GM21619 (cell line): ENCODE measurements around the gene BAG3.
"Not testable (repeated sequence)": the region's sequence is repeated elsewhere in the genome, so short reads cannot be mapped to it uniquely, and the experiment has no call there.

Source experiments
- ATAC-seq: cut with Tn5 transposase; IDR thresholded peaks from one replicate; pipeline ENCODE4 v1.9.1; 2021; ENCODE audit not compliant: unreplicated experiment

BAG3 gene

DNA sequence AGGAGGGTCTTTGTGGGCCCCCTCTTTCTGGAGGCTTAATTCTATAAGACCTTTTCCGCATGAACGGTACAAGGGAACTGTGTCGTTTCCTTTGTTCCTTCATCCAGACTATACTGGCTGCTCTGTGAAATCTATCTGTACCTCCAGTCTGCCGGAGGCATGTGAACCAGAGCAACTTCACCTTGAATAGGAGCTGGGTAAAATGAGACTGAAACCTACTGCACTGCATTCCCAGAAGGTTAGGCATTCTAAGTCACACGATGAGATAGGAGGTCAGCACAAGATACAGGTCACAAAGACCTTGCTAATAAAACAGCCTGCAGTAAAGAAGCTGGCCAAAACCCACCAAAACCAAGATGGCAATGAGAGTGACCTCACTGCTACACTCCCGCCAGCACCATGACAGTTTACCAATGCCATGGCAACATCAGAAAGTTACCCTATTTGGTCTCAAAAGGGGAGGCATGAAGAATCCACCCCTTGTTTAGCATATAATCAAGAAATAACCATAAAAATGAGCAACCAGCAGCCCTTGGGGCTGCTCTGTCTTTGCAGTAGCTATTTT is 37.9 kb downstream of the BAG3 start:
- no peak for ATAC-seq

DNA sequence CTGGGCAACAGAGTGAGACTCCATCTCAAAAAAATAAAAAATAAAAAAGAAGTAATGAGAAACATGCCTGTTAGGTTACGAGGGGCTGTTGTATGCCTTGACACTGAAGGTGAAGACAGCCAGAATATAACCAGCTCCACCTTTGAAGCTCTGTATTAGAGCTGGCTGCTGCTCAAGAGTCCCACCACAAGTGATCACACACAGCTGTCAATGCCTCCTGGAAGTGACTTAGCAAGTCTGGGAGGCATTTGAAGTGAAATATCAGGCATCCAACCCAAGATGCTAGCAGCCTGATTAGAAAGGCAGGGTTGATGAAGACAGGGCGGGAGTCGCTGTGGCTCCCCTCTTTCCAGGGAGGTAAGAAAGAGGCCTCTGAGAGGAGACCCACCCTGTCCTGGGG is 40.5 kb downstream of the BAG3 start:
- no peak for ATAC-seq

DNA sequence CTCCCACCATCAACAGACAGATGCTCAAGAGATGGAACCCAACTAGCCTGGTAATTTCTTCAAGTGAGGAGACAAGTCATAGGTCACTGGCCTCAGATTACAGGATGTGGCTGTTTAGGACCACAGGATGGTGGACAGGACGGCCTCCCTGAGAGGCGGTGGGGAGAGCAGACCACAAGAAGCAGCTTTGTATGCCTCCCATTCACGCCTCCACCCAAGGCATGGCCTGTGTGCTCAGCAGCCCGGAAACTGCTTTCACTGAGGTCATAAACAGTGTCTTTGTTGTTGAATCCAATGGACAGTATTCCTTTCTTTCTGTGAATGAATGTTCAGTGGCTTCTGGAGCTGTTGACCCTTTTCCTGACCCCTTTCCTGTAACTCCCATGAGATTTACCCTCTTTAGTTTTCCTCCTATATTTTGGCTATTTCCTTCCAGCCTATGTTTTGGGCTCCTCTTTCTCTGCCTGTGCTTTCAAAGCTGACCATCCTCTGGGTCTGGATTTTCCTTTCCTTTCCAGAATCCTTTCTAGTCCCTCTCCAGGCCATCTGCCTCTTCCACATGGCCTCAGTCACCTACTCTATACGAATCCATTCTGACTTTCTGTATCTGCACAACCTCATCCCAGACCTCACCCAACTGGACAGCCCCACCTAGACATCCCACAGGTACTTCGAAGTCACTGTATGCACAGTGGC is 42.2 kb downstream of the BAG3 start:
- ATAC-seq: peak; percentile 76

DNA sequence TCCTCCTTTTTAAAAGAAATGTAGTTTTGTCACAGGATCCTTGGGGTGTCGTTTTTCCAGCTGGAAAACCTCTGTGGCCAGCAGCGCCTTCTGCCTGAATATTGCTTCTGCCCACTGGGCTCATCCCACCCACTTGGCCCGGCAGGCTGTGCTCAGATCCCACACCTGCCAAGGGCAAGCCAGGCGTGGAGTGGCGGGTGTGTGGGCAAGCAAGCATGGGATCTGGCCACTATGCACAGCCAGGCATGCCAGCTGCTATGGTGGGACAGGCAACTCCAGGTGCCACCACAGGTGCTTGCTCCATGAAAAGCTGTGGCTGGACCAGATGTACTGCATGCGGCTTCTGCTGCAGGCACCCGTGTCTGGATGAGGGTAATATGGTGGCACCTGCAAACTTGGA is 43.4 kb downstream of the BAG3 start:
- no peak for ATAC-seq

DNA sequence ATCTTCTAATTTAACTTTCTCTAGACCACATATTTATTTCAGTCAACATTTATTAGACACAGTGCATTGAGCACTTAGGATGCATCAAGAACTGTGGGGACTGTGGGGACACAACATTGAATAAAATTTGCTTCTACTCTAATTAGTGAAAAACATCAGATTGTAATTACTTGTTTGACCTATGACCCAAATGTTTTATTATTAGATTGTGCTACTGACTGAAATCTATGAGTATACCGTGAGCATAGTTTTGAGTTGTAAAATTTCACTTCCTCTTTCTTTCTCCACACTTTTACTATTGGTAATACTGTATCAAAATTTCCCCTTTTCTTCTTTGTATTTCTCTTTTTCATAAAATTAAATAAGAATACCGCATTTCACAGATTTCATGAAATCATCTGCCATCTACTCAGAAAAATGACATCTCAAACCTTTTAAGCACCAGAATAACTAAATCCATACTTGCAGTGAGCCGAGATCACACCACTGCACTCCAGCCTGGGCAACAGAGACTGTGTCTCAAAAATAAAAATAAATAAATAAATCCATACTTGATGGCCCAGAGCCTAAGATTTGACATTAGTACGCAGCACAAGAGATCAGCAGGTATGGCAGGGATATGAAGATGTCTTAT is 49.3 kb downstream of the BAG3 start:
- peak; percentile 46 for ATAC-seq

DNA sequence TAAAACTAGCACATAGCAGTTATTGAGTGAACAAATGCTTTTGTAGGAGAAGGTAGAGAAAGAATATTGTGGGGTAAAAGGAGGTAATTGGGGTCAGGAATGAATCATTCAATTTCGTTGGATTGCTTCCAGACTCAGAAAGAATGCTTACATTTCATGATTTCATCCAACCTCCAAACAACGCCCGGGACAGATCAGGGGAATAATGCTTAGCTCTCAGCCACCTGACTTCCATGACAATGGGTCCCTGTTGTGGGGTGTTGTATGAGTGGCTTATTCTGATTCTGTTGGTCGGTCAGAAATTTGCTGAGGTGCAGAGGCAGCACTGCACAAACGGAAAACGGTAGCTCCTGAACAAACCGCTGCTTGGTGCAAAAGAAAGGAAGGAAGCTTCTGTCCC is 50.7 kb downstream of the BAG3 start:
- ATAC-seq: no peak

DNA sequence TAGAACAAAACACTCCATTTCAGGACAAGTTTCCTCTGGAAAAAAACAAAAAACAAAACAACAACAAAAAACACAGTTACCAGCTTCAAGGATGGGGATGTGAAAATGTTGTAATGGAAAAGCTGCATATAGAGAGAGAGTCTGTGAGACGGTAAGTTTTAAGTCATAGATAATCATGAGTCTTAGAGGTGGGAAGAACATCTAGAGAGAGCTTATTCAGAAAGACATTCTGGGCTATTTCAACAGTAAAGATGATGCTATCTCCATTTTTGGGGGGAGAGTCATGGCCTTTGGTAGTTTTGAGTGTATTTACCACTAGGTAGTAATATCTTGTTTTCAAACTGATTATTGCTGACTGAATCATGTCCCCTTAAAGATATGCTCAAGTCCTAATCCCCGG is 51.4 kb downstream of the BAG3 start:
- ATAC-seq: no peak

DNA sequence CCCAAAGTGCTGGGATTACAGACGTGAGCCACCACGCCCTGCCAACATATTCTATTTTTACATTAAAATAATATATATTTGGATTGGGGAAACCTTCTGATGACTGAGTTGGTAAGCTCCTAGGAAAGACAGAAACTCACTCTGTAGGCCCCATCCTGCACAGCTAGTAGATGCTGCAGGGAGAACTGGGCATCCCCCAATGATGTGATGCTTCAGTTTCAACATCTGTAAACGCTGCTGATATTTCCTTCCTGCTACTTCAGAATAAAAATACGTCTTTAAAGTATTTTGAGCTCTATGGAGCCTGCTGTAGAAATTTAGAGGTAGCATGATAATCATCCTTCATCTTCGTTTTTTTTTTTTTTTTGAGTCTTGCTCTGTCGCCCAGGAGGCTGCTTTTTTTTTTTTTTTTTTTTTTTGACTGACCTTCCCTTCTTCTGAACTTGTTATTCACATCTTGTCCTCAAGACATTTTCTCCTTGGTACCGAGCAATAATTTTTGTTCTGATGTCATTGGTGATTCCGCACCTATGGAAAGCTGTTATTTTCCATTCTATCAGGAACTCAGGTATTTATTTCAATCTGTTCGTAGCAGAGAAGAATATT is 52.8 kb downstream of the BAG3 start:
- no peak for ATAC-seq

DNA sequence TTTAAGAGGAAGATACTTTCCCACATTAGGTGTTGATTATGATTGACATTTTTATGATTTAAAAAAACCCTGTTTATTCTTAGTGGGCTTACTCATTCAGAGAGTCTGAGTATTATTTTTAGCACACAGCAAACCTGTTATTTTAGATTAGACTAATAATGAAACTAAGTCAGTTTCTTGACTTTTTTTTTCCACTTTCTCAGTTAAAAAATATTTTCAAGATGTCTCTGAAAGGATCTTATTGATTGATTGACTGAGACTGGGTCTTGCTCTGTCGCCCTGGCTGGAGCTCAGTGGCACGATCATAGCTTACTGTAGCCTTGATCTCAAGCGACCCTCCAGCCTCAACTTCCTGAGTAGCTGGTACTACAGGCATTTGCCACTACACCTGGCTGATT is 54.3 kb downstream of the BAG3 start:
- peak; percentile 56 for ATAC-seq

DNA sequence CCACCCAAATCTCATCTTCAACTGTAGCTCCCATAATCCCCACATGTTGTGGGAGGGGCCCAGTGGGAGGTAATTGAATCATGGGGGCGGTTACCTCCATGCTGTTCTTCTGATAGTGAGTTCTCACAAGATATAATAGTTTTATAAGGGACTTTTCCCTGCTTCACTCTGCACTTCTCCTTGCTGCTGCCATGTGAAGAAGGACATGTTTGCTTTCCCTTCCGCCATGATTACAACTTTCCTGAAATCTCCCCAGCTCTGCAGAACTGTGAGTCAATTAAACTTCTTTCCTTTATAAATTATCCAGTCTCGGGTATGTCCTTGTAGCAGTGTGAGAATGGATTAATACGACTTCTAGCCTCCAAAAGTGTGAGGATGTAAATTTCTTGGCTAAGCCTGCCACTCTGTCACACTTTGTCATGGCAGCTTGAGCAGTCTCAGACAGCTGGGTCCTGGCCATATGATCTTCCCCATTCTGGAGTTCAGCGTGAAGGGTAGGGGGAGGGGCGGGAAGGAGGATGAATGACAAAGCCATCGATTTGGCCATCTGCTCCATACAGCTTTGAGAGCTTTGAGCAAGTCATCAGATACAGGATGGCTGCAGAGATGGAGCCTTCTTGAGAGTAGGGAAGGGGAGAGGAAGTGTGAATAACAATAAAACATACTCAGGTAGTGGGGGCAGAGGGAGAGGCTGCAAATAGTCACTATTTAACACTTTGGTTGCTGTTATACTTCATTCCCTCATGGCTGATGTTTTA is 55.5 kb downstream of the BAG3 start:
- no peak for ATAC-seq

DNA sequence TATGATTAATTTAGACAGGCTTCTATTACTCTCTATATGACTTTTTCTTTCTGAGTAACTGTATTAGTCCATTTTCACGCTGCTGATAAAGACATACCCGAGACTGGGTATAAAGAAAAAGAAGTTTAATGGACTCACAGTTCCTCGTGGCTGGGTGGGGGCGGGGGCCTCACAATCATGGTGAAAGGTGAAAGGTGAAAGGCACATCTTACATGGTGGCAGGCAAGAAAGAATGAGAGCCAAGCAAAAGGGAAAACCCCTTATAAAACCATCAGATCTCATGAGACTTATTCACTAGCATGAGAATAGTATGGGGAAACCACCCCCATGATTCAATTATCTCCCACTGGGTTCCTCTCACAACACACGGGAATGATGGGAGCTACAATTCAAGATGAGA is 56.2 kb downstream of the BAG3 start:
- not testable (repeated sequence) for ATAC-seq

DNA sequence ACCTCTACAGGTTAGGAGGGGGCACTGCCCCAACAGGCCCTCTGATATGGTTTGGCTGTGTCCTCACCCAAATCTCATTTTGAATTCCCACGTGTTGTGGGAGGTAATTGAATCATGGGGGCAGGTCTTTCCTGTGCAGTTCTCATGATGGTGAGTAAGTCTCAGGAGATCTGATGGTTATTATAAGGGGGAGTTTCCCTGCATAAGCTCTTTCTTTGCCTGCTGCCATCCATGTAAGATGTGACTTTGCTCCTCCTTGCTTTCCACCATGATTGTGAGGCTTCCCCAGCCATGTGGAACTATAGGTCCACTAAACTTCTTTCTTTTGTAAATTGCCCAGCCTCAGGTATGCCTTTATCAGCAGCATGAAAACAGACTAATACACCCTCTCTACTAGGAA is 59.8 kb downstream of the BAG3 start:
- ATAC-seq: not testable (repeated sequence)

DNA sequence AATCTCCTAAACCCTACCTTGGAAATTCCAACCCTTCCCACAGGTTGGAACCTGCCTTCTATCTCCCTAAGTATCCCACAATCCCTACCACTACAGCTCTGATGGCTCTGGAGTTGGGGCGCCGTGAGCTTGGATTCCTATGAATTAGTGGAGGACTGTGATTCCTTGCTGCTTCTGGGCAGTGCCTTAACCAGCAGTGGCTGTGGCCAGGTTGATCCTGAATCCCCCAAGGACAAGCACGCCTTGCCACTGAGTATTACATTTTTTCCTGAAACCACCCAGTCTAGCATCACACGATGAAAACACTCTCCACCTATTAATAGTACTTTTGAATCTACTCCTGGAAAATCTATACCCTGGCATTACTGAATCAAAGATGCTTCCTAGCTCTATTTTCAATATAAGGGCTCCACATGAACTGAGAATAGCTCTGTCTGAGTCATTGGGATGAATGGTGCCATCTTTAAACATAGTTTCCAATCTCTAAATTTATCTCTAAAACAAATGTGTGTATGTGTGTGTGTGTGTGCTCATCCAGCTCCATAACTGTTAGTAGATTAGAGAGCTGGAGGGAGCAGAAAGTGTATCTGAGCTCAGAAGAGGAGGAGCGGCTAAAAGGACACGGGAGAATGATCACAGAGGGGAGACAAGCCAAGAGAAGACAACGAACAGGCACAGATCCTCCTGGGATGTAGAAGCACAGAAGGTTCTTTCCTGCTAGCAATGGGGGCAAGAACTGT is 62.7 kb downstream of the BAG3 start:
- no peak for ATAC-seq

DNA sequence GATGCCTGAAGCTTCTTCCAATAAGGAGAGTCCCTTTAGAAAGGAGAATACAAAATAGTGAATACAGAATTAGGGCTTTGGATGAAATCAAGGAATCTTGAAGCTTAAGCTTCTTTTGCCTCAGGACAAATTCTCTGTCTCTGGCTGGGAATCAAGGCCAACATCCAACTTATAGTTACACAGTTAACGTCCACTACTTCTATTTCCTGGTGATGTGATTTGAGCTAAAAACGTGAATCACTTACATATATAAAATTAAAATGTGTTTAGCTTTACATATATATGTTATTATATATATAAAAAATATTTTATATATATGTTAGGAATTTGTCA is 63.3 kb downstream of the BAG3 start:
- no peak for ATAC-seq

DNA sequence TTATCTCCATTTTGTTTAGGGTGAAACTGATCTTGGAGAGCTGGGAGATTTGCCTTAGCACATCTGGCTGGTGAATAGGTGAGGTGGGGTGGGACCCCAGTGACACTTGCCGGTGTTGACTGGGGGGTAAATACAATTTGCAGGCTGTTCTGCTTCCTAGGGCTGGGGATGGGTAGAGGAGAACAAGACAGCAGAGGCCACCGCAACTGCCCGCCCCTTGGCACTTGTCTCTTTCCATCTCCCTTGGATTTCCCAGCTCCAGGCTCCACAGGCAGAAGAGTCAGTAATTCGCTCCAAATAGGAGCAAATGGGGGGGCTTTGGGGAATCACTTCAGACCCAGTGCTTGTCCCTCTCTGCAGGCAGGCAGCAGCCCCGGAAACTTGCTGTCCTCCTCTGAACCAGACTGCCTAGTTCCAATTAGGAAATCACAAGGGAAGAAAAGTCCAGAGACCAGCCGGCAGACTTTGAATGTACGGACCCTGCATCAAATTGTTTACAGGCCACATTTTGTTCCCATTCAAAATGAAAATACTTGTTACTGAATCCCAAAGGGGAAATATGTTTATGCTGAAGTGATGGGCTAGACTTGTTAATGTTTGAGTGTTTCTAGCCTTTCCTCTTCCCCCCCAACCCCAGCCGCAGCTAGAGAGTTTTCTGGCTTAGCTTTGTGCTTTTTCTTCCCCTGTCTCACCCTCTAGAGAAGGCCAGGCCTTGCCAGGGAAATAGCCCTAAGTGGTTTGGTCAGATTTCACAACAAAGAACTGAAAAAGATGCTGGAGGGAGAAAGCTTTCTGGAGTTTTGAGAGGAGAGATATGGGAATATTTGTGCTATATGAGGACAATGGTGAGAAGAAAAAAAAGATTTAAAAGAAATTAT is 64.7 kb downstream of the BAG3 start:
- no peak for ATAC-seq

DNA sequence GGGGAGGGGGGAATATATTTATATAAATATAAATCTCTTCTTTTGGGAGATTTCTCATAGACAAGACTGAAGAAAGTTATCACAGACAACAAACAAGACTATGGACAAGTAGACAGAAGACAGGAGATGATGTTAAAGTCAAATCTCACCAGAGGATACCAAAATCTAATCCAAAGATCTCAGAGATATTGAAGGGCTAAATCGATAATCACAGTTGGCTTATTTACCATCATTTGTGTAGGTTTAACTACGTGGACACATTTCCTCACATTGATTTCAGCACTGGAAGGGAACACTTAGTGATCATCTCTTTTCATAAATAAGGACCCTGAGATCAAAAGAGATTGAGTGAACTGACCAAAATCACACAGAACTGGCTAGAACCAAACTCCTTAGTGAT is 72.0 kb downstream of the BAG3 start:
- no peak for ATAC-seq

DNA sequence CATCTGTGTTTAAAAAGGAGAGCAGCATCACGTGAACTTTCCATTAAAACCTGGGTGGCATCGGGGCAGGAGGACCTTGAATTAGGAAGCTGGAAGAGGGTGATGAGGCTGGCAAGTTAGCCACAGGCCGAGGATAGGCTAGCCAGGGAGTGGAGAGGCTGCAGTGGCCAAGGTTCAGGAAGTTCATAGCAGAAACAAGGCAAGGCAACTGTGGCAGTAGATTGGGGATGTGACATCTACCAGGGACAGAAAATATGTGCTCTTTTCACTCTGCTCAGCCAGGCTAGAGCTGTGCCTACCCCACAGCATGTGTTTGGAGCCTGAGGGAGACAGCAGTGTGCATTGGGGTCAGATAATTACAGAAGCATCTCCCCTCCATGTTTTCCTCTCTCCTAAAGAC is 72.4 kb downstream of the BAG3 start:
- no peak for ATAC-seq

DNA sequence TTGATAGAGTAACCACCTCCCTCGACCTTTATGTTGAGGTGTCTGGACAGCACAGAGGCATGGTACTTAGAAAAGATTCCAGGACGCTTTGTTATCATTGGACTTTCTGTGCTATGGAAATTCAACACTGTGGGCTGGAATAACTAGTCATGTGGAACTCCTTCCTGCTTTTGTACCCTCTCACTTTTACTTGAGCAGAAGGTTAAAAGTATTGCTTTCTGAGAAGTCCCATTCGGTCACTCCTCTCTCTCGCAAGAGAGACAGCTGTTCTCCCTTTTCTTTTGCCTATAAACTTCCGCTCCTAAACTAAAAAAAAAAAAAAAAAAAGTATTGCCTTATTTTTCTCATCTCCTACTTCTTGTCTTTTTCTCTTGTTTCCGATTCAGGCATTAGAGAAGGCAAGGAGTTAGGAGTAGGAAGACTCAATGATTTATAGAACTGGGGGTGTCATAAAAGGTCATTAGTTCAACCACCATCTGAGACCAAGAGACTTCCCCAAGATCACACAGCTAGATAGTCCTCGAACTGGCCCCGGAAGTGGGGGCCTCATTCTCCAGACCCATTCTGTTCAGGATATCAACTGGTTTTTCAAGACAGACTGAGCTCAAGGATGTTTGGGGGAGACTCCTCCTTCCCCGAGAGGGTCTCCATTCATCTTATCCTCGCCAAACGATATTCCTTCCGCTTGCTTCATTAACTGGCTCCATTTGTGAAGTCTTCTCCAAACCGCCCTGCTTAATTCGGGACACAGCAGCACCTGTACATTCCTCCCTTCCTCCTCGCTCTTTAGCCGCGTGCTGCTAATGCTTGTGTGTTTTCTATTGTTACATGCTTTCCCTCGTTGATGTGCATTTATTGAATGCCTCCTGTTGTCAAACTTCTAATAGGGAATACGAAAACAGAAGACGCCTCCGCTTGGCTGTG is 73.7 kb downstream of the BAG3 start:
- no peak for ATAC-seq

DNA sequence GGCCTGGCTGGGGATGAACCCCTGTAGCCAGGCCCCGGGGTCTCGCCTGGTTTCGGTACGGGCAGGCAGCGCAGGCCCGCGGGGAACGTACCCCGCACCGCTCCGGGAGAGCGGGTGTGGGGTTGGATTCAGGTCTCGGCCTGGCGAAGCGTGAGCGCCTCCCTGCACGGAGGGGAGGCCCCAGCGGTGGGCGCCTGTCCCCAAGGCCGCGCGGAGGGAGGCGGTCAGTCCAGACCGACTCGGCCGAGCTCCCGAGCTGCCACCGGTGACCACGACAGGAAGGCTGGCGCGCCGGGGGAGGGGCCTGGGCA is 74.3 kb downstream of the BAG3 start:
- ATAC-seq: no peak
